AG04450 (cell line): ENCODE data around the gene PSMD4. TPM values are rescaled to one million over a fixed set of nuclear protein-coding genes. Genes with fewer than 3 reads are reported as not detected.

Experiments
- CTCF ChIA-PET: fragments of 300-600, 350-600 bp; formaldehyde crosslinking; extraction: SDS; loops from one replicate; lab custom pipeline; 2022; ENCODE audit warnings: antibody characterized with exemption, inconsistent platforms; lab: Charles Lee
- POLR2A ChIA-PET: fragments of 350-600 bp; formaldehyde crosslinking; extraction: SDS; loops from one replicate; lab custom pipeline; 2021; ENCODE audit warnings: antibody characterized with exemption, inconsistent platforms; lab: Yijun Ruan, JAX
- DNase-seq: peaks from one replicate; pipeline ENCODE4 v3.0.0-alpha.2; 2011; ENCODE audit warnings: low read depth, low spot score
- H3K27ac ChIP-seq: one replicate; pipeline ENCODE4 v1.5.1; 2012; ENCODE audit warnings: low read depth, low read length, control low read depth
- H3K27me3 ChIP-seq: one replicate; pipeline ENCODE4 v1.6.0; 2012; ENCODE audit warnings: low read length; ENCODE audit not compliant: control insufficient read depth, insufficient read depth
- H3K4me3 ChIP-seq: 2 replicates; pipeline ENCODE4 v1.5.1; 2011; ENCODE audit warnings: mild to moderate bottlenecking, low read depth, low read length, control low read depth
- H3K9me3 ChIP-seq: 2 replicates; pipeline ENCODE4 v1.5.1; 2012; ENCODE audit warnings: low read length; ENCODE audit not compliant: control insufficient read depth, insufficient read depth
- polyA plus RNA-seq: library from polyadenylated mRNA; depleted of rRNA; stranded (reverse); fragments of >200 nt; gene quantifications from 2 replicates; pipeline ENCODE4 v1.2.3, GENCODE V29; 2011
- TF ChIP-seq, protein P1 (sequence below): IDR thresholded peaks from 2 replicates; pipeline ENCODE4 v1.5.1; 2011; ENCODE audit warnings: low read depth, low read length, control low read depth, inconsistent platforms

Gene PSMD4
- polyA plus RNA-seq, 1 experiment: 258 TPM

DNA sequence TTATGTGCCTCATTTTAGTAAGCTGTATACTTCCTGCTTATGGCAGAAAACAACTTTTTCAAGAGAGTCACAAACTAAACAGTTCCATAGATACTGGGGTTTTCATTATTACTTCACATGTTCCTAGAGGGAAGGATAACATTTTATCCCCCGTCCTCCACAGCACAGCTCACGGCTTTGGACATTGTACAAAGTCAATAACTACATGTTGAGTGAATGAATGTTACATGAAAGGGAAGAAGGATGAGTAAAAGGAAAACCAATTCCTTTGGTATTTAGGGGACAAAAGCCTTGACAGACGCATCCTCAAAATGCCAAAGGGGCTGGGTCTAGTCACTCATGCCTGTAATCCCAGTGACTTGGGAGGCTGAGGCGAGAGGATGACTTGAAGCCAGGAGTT lies 57.9 kb downstream of the PSMD4 start:
- Histone ChIP-seq H3K27ac (peak overlapping the region; percentile 99), H3K9me3 (no peaks in the 10 kb centered on the region), H3K4me3 (no peak overlapping the region), H3K27me3 (no peaks in the 10 kb centered on the region)
- TF ChIP-seq, protein P1, sequence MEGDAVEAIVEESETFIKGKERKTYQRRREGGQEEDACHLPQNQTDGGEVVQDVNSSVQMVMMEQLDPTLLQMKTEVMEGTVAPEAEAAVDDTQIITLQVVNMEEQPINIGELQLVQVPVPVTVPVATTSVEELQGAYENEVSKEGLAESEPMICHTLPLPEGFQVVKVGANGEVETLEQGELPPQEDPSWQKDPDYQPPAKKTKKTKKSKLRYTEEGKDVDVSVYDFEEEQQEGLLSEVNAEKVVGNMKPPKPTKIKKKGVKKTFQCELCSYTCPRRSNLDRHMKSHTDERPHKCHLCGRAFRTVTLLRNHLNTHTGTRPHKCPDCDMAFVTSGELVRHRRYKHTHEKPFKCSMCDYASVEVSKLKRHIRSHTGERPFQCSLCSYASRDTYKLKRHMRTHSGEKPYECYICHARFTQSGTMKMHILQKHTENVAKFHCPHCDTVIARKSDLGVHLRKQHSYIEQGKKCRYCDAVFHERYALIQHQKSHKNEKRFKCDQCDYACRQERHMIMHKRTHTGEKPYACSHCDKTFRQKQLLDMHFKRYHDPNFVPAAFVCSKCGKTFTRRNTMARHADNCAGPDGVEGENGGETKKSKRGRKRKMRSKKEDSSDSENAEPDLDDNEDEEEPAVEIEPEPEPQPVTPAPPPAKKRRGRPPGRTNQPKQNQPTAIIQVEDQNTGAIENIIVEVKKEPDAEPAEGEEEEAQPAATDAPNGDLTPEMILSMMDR: no peak
- no peak for DNase-seq
- ChIA-PET CTCF (interaction anchor here (0.9 to 16.2 kb wide), 3 partner anchors 11 to 27 kb away, joined by 3 to 427 read pairs (median 68); no protein-coding TSS in a partner anchor), POLR2A (interaction anchor here (1.2 to 2.9 kb wide), 5 partner anchors 11 to 254 kb away, joined by 3 to 13 read pairs (median 5); partner anchors contain the start of genes PSMB4 and ZNF687)

DNA sequence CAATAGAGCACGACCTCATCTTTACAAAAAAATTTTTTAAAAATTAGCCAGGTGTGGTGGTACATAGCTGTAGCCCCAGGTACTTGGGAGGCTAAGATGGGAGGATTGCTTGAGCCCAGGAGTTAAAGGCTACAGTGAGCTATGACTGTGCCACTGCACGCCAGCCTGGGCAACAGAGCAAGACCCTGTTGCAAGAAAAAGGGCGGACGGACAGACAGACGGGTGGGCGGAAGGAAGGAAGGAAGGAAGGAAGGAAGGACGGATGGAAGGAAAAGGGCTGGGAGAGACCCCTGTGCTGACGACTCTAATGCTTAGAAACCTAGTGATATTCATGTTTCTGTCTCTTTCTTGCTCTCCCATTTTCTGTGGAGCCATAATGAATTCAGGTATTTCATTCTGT lies 58.3 kb downstream of the PSMD4 start:
- Histone ChIP-seq H3K27ac (peak overlapping the region; percentile 99), H3K4me3 (no peak overlapping the region), H3K9me3 (no peaks in the 10 kb centered on the region), H3K27me3 (no peaks in the 10 kb centered on the region)
- POLR2A ChIA-PET: interaction anchor here (0.6 to 2.2 kb wide), 5 partner anchors 9 to 254 kb away, joined by 3 to 9 read pairs (median 5); partner anchors contain the start of gene PSMB4
- DNase-seq: no peak
- TF ChIP-seq, protein P1: no peak
- CTCF ChIA-PET: interaction anchor here (0.9 to 16.2 kb wide), 3 partner anchors 12 to 27 kb away, joined by 3 to 427 read pairs (median 68); no protein-coding TSS in a partner anchor

DNA sequence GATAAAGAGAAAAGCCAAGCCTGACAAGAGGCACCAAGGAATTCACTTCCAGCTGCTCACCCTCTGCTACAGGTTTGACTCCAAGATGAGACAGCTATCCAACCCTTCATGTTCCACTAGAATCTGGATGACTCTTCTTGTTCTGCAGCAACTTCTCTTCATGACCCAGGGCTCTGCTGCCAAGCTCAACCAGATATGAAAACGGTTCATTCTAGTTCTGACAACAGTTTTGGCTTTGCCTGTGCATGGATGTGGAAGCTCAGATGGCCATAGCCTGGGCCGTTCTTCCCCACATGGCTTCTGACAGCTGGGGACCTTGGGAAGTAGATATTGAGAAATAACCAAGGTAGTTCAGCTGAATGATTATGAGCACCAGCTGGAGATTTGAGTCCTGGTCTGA lies 59.0 kb downstream of the PSMD4 start:
- Histone ChIP-seq H3K27ac (peak overlapping the region; percentile 68), H3K4me3 (no peak overlapping the region), H3K9me3 (no peaks in the 10 kb centered on the region), H3K27me3 (no peaks in the 10 kb centered on the region)
- CTCF ChIA-PET: interaction anchor here (1.0 to 16.2 kb wide), 3 partner anchors 12 to 280 kb away, joined by 4 to 427 read pairs (median 68); no protein-coding TSS in a partner anchor
- no peak for DNase-seq
- TF ChIP-seq, protein P1: no peak
- POLR2A ChIA-PET: interaction anchor here (0.6 to 1.9 kb wide), 5 partner anchors 8 to 86 kb away, joined by 4 to 7 read pairs (median 5); partner anchors contain the start of gene PSMB4

DNA sequence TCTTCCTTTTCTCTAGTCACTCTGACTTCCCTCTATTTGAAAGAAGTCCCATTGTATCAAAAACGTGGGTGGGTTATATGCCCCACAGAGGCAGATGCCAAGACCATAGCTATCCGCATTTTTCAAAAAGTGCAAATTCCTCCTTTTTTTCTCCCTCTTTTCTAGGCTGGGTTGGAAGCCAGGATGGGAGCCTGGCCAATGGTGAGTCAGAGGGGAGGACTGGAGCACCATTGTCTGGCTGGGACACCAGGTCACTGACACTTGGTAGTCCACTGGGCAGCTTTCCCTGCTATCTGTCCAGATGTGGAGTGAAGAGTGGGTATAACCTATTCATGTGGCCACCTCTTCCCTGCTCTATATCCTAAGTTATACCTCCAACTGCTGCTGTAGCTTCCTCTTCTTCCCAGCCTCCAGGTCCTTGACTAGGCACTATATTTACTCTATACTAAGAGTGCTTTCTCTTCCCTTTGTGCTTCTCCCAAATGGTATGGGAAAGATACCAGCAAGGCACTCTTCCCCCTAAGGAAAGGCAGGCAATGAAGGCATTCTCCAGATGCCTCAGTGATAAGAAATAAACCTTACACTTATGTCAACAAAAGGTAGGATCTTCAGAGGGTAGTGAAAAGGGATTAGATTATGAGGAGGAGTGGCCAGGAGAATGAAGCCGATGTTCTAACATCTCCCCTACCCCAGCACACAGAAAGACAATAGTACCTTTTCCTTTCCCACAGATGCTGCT lies 59.8 kb downstream of the PSMD4 start:
- Histone ChIP-seq H3K27ac (peak overlapping the region; percentile 68), H3K9me3 (no peaks in the 10 kb centered on the region), H3K27me3 (no peaks in the 10 kb centered on the region), H3K4me3 (no peak overlapping the region)
- no peak for DNase-seq
- ChIA-PET POLR2A (interaction anchor here (0.9 to 1.9 kb wide), 4 partner anchors 13 to 85 kb away, joined by 4 to 5 read pairs (median 4); partner anchors contain the start of gene PSMB4), CTCF (interaction anchor here (1.0 to 16.2 kb wide), 4 partner anchors 13 to 279 kb away, joined by 3 to 427 read pairs (median 36); no protein-coding TSS in a partner anchor)
- TF ChIP-seq, protein P1: no peak
